NCI-H460 (cell line): ENCODE data around the gene DDX39B. TPM values are rescaled to one million over a fixed set of nuclear protein-coding genes. Genes with fewer than 3 reads are reported as not detected.
"Not testable (repeated sequence)": the region's sequence is repeated elsewhere in the genome, so short reads cannot be mapped to it uniquely, and the experiment has no call there.

ENCODE experiments used
- DNase-seq: peaks from one replicate; pipeline ENCODE4 v3.0.0-alpha.2; 2016; ENCODE audit warnings: low read depth; ENCODE audit errors: extremely low read depth
- small RNA-seq, 2 experiments: library from RNA; depleted of rRNA; stranded (forward); fragments of <200 nt; gene quantifications; one replicate each; pipeline ENCODE3, GENCODE V24; 2014
- total RNA-seq: library from RNA; depleted of rRNA; stranded (reverse); fragments of >200 nt; shearing (Covaris generic); gene quantifications from 2 replicates; pipeline ENCODE4 v1.2.3, GENCODE V29; 2014; rRNA removed

The DDX39B gene
- total RNA-seq, 1 experiment from 2014 or later = 488 TPM

DNA sequence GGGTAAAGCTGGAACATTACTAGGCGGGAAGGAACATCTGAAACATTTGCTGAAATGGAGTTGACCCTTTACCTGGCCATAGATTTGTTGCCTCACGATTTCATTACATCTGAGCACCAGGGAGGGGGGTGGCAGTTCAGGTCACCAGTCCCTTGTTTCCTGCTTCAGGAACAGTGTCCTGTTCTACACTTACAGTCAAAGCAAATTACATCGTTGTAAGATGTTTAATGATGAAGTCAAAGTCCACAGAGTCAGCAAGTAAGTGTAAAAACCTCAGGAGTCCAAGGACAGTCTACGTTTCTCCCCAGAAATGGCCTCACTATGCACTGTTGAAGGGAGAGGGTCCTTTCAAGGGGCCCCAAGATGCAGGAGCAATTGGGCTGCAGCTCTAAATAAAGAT, 52.7 kb downstream of the DDX39B start:
- no peak for DNase-seq

DNA sequence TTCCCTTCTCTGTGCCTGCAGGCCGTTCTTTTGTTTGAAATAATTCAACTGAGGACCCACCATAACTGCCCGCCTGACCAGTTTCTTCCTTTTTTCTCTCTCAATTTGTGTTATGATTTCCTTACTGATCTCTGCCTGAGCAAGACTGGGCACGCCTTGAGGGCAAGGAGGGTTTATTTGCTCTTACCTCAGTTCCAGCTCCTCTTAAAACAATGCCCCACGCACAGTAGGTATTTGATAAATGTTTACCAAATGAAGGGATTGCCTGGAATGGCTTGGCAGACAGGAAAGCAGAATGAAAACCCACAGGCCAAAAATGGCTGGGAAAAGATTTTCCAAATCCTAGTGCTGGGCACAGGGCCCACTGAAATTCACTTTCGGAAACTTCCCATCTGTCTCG, 54.1 kb downstream of the DDX39B start:
- DNase-seq = not testable (repeated sequence)

DNA sequence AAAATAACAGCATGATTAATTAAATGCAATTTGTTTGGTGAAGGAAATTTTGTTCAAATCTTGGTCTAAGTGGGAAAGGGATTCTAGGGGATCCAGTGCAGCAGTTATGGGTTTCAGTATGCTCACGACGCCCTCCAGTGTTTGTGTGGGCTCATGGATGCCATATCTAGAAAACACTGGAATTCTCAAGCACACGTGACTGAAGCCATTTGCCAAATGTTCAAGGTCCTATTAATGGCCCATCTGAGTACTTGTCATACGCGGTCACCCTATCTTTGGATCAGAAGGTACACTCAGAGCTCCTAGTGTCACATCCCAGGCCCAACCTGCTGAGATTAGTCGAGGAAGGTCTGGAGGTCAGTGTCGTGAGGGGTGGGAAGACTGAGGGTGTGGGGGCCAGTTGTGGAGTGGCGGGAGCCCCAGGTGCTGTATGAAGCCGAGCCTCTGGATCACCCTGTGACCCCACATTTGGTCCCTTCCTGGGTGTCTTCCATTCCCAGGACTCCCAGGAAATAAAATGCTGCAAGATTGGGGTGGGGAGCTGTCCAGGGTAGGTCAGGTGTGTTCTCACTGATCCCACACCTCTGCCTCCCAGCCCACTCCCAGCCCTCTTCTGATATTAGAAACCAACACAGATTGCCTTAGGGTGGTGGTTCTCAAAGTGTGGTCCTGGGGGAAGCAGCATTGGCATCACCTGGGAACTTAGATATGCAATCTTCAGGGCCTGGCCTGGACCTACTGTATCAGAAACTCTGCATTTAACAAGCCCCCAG, 55.6 kb downstream of the DDX39B start:
- DNase-seq = not testable (repeated sequence)

- no peak for DNase-seq
Observed at GRCh38 chr6:31485055-31485454, 56.7 kb downstream of the DDX39B start.

DNA sequence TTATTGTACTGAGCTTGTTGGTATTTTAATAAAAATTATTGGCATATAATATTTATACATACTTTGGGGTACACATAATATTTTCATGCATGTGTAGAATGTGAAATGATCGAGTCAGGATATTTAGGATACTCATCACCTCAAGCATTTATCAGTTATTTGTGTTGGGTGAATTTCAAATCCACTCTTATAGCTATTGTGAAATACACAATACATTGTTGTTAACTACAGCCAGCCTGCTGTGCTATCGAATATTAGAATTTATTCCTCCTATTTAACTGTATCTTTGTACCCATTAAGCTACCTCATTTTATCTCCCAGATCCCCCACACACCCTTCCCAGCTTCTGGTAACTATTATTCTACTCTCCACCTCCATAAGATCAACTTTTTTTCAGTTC, 58.4 kb downstream of the DDX39B start:
- DNase-seq = no peak

GRCh38 chr6:31480574-31480973, 61.2 kb downstream of the DDX39B start:
- no peak for DNase-seq

Small RNA genes within 50 kb of the gene (small RNA-seq; reads per million reads assigned to genes)
- gene AL663061.1 (0 reads per million in 2 experiments), gene RF00019 (0 reads per million in 2 experiments), gene SNORD117 (51.0 to 234 reads per million in 2 experiments), gene SNORD84 (0 reads per million in 2 experiments)

Other genes with a start within 250 kb of the DDX39B start
- 125 and 133 TPM in 2 replicates for gene HLA-B, start 184.8 kb downstream of the DDX39B start, total RNA-seq
- 13.7 and 15.2 TPM in 2 replicates for gene MICA, start 138.4 kb downstream of the DDX39B start, total RNA-seq
- 6.5 and 6.8 TPM in 2 replicates for gene MICB, start 43.9 kb downstream of the DDX39B start, total RNA-seq
- gene MCCD1, start 13.0 kb downstream of the DDX39B start, total RNA-seq = not detected in 2 replicates
- 0.23 and 0.27 TPM in 2 replicates for gene ATP6V1G2, start 4.6 kb upstream of the DDX39B start, total RNA-seq
- 20.5 and 20.6 TPM in 2 replicates for gene NFKBIL1, start 5.6 kb upstream of the DDX39B start, total RNA-seq
- gene LTA, start 30.3 kb upstream of the DDX39B start, total RNA-seq = not detected in 2 replicates
- gene TNF, start 33.6 kb upstream of the DDX39B start, total RNA-seq = not detected in 2 replicates
- not detected in 2 replicates for gene LTB, start 40.4 kb upstream of the DDX39B start, total RNA-seq
- gene LST1, start 44.3 kb upstream of the DDX39B start, total RNA-seq = not detected in 2 replicates
- gene NCR3, start 51.0 kb upstream of the DDX39B start, total RNA-seq = not detected in 2 replicates
- gene AIF1, start 73.2 kb upstream of the DDX39B start, total RNA-seq = not detected in 2 replicates
- 68.9 and 72.2 TPM in 2 replicates for gene PRRC2A, start 78.7 kb upstream of the DDX39B start, total RNA-seq
- gene BAG6, start 110.7 kb upstream of the DDX39B start, total RNA-seq = 113 and 133 TPM in 2 replicates
- 2.4 and 2.8 TPM in 2 replicates for gene APOM, start 113.9 kb upstream of the DDX39B start, total RNA-seq
- gene C6orf47, start 118.8 kb upstream of the DDX39B start, total RNA-seq = 10.1 and 10.9 TPM in 2 replicates
- gene GPANK1, start 123.0 kb upstream of the DDX39B start, total RNA-seq = 11.6 and 11.7 TPM in 2 replicates
- 110 and 131 TPM in 2 replicates for gene CSNK2B, start 124.1 kb upstream of the DDX39B start, total RNA-seq
- 1.9 and 2.8 TPM in 2 replicates for gene LY6G5B, start 128.0 kb upstream of the DDX39B start, total RNA-seq
- gene LY6G5C, start 139.1 kb upstream of the DDX39B start, total RNA-seq = 0.95 and 1.3 TPM in 2 replicates
- gene ABHD16A, start 161.3 kb upstream of the DDX39B start, total RNA-seq = 40.5 and 55.7 TPM in 2 replicates
- gene LY6G6F, start 164.9 kb upstream of the DDX39B start, total RNA-seq = not detected in 2 replicates
- not detected in 2 replicates for gene LY6G6D, start 173.3 kb upstream of the DDX39B start, total RNA-seq
- not detected in 2 replicates for gene LY6G6C, start 179.7 kb upstream of the DDX39B start, total RNA-seq
- not detected in 2 replicates for gene MPIG6B, start 181.4 kb upstream of the DDX39B start, total RNA-seq
- gene DDAH2, start 187.3 kb upstream of the DDX39B start, total RNA-seq = 16.4 and 19.1 TPM in 2 replicates
- gene CLIC1, start 194.5 kb upstream of the DDX39B start, total RNA-seq = 376 and 448 TPM in 2 replicates
- 18.6 and 19.8 TPM in 2 replicates for gene MSH5, start 198.0 kb upstream of the DDX39B start, total RNA-seq
- 2.8 and 4.7 TPM in 2 replicates for gene SAPCD1, start 220.7 kb upstream of the DDX39B start, total RNA-seq
- 0.47 and 0.81 TPM in 2 replicates for gene VWA7, start 235.3 kb upstream of the DDX39B start, total RNA-seq